Fibroblast of skin of right quadriceps (primary cell): ENCODE results near the gene SLC37A1.

Experiments used
- DNase-seq: peaks from one replicate; pipeline ENCODE4 v3.0.0-alpha.2; 2013

SLC37A1 gene

DNA sequence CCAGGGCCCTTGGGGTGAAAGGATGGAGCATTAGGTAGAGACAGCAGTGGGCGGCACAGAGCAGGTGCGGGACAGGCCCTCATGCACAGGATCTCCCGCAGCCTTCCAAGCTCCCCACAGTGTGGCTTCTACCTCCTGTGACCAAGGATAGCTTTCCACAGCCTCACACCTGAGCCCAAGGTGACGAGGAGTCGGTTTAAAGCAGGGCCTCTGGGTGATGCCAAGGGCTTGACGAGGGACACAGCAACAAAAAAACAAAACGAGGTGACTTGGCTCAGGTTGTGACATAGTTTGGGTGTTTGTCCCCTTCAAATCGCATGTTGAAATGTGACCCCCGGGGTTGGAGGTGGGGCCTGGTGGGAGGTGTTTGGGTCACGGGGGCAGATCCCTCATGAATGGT, 32.9 kb upstream of the SLC37A1 start:
- no peak for DNase-seq

GRCh38 chr21:42481169-42481568, 32.5 kb upstream of the SLC37A1 start:
- no peak for DNase-seq

- no peak for DNase-seq
Observed at GRCh38 chr21:42484966-42485365, 28.7 kb upstream of the SLC37A1 start.

DNA sequence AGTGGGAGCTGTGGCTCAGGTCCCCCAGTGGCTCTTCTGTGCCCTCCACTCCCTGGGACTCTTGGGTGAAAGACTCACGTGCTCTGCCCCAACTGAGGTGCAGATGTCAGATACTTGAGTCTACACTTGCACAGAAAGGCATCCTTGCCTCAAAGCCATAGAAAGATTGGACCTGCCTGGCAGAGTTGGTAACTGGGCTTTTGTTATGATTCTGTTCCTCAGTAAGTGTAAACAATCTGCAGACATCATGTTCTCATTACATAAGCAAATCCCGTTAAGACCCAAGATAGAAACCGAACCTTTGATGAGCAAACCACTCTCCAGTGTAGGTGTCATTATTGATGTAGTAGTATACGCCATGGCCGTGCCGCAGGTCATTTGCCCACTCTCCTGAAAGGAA, 27.6 kb upstream of the SLC37A1 start:
- no peak for DNase-seq

- DNase-seq = no peak
Observed at GRCh38 chr21:42486531-42486930, 27.1 kb upstream of the SLC37A1 start.

- DNase-seq = no peak
Observed at GRCh38 chr21:42489006-42489563, 24.6 kb upstream of the SLC37A1 start.

- DNase-seq = no peak
Observed at GRCh38 chr21:42489991-42490390, 23.7 kb upstream of the SLC37A1 start.

- DNase-seq = no peak
Observed at GRCh38 chr21:42490720-42491119, 22.9 kb upstream of the SLC37A1 start.

GRCh38 chr21:42491328-42491727, 22.3 kb upstream of the SLC37A1 start:
- DNase-seq = no peak

- no peak for DNase-seq
Observed at GRCh38 chr21:42492201-42492600, 21.5 kb upstream of the SLC37A1 start.

- no peak for DNase-seq
Observed at GRCh38 chr21:42493109-42494060, 20.3 kb upstream of the SLC37A1 start.

GRCh38 chr21:42495027-42495426, 18.6 kb upstream of the SLC37A1 start:
- no peak for DNase-seq

- no peak for DNase-seq
Observed at GRCh38 chr21:42495765-42496119, 17.9 kb upstream of the SLC37A1 start.

- DNase-seq = peak; percentile 97
Observed at GRCh38 chr21:42496120-42496838, 17.4 kb upstream of the SLC37A1 start, which contains the start of gene RSPH1. Gene RSPH1, minus strand, starts transcription at chr21:42496224. Its CDS starts 38 bp downstream, at chr21:42496186.

DNA sequence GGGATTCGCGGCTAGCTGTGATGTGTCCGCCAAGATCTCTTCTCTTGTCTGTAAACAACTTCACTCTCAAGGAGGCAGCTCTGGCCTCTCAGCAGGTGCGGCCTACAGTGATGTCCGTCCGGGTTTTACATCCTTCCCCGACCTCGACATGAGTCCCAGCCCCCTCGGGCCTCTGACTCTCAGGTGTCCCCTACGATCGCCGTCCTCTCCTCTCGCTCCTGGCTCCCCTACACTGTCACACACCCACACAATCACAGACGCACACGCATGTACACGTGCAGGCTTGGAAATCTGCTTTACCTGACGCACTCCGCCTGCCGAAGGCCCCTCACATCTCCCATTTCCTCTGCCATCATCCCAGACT, 16.8 kb upstream of the SLC37A1 start:
- DNase-seq = no peak

- no peak for DNase-seq
Observed at GRCh38 chr21:42498012-42498411, 15.6 kb upstream of the SLC37A1 start.

DNA sequence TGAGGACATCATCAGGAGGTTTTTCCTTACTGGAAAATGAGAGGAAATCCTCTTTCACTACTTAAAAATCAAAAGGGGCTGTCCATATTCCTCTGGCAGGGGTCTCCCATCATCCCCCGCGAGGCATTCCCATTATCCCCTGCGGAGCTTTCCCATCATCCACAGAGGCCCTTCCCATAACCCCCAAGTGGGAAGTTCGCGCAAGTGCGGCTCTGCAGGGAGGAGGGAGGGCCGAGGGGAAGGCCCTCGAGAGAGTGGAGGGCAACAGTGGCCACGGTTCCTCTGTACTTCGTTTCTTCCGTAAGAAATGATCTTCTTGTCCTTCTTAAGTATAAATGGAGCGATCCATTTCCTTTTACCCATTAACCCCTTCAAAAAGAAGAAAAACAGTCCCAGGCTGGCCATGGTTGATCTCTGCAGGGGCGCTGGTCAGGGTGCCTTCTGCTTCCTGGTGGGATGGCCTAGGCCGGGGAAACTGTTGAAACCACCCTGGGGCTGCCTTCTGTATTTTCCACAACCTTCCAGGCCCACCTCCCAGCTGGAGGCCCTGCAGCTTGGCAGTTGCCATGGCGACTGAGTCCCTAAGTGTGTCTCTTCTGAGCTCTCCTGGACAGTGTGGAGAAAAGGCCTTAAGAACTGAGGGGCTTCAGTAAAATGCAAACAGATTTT, 14.1 kb upstream of the SLC37A1 start:
- no peak for DNase-seq

GRCh38 chr21:42500225-42500624, 13.4 kb upstream of the SLC37A1 start:
- DNase-seq = no peak

GRCh38 chr21:42500736-42501135, 12.9 kb upstream of the SLC37A1 start:
- DNase-seq = no peak

- no peak for DNase-seq
Observed at GRCh38 chr21:42503711-42504110, 9.9 kb upstream of the SLC37A1 start.

DNA sequence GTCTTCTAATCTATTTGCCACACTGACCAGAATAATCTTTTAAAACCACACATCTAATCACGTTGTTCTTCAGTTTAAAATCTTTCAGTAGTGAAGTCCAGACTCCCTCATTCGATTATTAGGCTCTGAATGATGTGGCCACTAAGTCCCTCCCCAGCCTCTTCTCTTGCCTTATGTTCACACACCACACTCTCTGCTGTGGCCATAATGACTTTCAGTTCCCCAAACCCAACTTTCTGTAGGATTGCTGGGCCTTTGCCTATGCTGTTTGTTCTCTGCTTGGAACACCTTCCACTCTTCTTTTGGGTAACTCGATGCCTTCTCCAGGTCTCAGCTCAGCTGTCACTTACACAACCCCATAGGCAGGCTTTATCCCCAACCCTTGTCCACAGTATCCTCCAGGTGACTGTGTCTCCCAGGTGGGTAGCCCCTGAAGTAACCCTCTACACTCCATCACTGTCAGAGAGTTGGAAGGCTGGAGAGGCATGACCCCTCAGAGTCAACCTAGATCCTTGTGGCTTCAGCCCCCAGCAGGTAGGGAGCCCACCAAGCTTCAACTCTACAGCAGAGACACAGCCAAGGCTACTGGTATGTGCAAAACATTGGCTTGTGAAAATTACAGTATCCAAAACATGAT, 8.4 kb upstream of the SLC37A1 start:
- no peak for DNase-seq

DNA sequence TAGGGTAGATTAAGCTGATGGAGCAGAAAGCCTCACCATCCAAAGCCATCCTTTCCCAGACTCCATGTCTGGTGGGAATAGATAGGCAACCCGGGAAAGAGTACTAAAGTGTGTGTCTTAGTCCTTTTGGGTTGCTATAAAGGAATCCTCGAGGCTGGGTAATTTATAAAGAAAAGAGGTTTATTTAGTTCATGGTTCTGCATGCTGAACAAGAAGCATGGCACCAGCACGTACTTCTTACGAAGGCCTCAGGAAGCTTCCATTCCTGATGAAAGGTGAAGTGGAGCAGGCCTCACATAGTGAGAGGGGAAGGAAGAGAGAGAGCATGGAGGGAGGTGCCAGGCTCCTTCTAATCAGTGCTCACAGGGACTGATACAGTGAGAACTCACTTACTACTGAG, 6.2 kb upstream of the SLC37A1 start:
- DNase-seq = no peak

- DNase-seq = no peak
Observed at GRCh38 chr21:42508371-42508770, 5.3 kb upstream of the SLC37A1 start.
